HG03060 (cell line): ENCODE data around the gene CD44.
A peak's percentile ranks its signal among the peaks of the same experiment; 100 is the strongest.

Experiments
- ATAC-seq: cut with Tn5 transposase; IDR thresholded peaks from one replicate; pipeline ENCODE4 v1.9.1; 2021; ENCODE audit warnings: low read depth, moderate number of reproducible peaks; ENCODE audit not compliant: unreplicated experiment

Gene CD44

DNA sequence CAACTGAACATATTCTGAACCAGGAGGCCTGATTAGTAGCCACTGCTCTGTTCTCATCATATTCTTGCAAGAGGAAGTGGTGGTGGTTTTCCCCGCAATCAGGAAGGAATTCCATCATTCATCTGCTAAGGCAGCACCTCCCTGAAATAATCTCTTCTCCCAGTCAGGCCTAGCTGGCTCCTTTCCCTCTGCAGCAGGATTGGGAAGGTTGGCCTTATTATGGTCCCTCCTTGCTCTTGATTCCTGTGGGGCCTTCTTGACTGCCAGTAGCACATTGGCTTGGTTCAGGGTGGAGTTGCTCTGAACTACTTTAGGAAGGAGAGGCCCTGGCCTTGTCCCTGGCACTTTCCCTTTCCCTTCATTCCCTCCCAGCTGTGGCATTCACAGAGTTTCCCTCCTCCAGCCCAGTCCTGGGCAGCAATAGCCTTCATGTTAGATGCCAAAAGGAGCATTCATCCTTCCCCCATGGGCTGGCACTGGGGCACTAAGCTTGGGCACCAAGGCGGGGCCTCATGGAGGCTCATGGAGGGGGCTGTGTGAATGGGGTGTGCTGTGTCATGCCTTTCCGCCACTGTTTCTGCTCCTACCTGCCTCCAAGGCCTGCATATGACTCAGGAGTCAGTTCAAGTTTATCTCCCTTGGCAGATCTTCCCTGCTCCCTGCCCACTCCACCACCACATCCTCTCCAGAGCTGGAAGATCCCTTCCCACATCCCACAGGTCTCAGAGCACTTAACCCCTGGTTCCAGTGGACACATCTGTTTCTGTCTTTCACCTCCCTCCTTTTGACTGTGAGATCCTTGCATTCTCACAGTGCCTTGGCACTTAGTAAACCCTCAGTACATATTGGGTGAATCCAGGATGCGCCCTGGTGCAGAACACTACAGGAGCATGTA, 27.6 kb upstream of the CD44 start:
- ATAC-seq, result no peak

DNA sequence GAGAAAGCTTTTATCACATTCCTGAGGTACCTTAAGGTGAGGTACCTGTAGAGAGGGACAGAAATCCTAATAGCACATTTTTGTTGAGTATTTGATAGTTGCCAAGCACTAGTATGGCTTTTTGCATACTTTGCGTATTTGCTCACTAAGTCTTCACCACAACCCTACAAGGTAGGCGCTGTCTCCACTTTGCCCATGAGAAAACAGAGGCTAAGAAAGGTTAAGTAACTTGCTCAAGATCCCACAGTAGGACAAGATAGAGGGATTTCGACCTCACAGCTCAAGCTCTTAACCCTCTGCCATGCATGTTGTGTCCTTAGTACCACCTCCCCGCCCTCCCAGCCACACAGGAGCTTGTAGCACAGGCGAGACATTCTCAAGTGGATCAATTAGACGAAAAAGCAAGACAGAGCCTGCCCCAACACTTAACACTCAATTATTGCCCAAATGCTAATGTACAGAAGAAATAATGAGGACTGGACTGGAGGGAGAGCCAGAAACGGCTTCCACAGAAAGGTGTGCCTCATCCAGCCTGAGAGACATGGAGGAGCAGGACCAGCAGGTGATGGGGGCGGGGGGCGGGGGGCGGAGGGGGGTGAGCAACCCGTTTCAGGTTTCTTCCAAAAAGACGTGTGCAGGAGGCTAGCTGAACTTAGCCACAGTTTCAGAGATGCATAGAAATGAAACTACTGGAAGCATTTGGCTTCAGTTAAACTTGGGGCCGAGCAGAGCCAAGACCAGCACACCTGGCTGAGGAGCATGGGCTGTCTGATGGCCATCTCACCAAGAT, 26.7 kb upstream of the CD44 start:
- no peak for ATAC-seq

DNA sequence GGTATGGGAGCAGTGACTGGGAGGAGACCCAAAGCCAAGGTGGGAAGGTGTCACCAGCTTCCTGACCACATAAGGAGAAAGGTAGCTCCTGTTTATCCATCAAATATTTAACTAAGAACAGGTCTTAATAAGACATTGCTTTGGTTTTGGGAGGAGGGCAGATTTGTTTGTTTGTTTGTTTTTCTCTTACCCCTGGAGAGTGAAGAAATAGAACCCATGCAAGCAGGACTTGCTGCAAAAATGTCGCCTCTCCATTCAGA, 26.2 kb upstream of the CD44 start:
- ATAC-seq, result no peak

DNA sequence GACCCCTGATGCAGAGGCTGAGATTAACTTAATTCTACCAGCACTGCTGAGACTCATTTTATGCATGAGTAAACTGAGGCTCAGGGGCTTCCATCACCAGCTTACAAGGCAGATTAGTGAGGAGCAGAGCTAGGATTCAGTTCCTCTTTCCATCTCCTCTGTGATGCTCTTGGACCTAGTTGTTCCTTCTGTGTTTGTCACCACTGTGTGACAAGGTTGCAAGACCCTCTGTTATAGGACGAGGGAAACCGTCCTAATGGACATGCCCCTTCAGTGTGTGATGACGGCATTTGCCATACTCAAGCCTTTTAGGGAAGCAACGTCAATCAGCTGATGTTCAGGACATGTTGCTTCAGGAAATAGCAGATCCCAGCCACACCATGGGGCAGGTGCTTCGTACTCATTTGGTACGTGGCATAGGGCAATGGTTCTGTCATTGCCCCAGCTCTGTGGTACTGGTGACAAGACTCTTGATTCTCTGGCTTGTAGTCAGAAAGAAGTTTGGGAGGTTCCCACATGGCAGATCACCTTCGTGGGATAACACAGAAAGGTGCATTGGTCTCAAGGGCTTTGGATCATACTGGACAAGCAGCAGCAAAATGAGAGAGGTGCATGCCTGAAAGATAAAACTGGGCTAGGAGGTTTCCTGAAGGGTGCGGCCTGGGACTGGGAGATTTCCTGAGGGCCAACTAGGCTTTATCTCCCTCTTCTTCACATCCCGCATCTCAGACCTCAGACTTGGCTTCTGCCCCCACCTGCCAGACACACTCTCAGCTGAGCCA, 23.9 kb upstream of the CD44 start:
- ATAC-seq, result no peak

DNA sequence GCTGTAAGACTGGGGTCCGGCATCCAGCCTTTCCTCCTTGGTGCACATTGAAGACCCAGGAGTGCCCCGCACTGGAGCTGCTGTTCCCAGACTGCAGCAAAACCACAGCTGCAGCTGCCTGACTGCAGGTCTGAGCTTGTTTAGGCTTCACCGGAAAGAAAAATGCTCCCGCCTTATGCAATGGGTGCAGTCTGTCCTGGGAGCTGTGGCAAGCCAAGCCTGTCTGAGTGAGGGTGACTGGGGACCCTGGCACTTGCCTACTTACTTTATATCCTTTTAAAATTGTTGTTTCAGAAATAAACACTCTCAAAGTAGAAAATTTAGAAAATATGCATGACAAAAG, 23.3 kb upstream of the CD44 start:
- ATAC-seq, result no peak

DNA sequence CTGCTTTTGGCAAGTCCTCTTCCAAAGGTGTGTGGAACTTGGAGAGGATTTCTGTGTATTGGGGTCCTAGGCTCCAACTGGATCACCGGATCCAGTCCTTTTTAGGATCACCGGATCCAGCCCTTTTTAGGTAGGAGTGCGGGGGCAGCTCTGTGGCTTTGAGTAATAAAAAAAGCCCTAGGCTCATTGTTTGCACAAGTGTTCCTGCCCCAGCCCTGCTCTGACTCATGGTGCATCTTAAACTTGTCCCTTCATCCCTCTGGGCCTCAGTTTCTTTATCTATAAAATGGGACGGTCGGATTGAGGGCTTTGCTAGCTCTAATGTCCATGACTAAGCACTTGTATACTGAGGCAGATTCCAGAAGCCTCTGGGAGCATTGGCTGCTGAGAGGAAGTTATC, 22.7 kb upstream of the CD44 start:
- no peak for ATAC-seq

DNA sequence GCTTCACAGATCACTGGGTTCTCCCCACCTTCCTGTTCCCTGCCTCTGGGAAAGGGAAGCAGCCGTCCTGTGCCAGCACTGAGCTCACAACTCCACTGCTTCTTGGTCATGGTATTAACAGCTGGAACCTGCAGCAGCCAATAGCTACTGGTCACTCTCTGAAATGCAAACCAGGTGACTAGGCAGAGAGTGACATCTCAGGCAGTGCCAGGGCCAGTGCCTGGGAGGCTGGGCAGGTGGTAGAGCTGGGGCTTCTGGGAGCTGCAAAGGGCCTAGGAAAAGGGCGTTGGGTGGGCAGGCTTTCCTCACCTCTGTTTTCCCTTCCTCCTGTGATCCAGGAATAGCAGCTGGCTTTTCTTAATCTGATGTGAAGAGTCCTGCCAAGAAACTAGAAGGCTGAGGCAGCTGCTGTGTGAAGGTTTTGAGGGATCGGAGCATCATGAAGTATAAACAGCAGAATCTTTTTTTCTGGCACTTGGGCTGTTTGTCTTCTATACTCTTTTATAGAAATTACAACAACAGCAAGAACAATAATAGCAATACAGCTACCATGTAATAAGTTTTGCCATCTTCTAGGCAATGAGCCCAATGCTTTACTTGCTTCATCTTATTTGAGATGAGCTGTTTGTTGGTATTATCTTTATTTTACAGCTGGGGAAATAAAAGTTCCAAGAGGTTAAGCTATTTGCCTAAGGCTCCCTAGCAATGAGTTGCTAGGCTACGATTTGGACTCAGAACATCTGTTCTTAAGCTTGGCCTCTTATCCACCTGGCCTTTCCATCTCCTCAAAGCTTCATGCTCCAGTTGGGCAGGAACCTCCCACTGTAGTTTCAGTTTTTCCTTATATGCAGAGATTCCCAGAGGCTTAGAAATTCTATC, 22.0 kb upstream of the CD44 start:
- ATAC-seq, result no peak

DNA sequence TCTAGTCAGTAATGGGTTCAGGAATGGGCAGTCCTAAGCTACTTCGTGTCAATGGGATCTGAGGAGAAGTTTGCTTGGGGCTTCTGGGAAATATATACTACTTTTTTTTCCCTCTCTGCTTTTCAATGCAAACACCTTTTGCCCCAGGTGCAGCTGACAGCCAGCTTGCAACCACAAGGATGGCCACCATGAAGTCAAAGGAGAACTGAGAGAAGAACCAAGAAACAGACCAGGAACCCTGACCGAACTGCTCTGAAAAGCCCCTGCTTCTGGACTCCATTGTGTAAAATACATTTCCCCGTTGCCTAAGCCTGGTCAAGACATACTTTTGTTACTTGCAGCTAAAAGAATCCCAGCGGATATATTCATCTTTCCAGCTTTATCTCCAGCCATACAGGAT, 20.1 kb upstream of the CD44 start:
- peak; percentile 56 for ATAC-seq

DNA sequence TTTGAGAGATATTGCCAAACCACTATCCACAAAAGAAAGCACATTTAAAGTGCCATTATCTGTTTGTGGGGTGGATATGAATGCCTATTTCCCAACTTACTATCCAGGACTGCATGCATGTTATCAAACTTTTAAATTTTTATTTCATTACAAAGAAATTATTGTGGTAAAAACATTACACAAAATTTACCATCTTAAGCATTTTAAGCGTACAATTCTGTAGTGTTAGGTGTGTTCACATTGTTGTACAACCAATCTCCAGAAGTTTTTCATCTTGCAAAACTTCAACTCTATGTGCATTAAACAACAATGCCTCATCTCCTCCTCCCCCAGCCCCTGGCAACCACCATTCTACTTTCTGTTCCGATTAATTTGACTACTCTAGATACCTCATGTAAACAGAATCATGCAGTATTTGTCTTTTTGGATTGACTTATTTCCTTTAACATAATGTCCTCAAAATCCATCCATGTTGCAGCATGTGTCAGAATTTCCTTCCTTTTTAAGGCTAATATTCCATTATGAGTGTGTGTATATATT, 17.6 kb upstream of the CD44 start:
- ATAC-seq, result no peak

DNA sequence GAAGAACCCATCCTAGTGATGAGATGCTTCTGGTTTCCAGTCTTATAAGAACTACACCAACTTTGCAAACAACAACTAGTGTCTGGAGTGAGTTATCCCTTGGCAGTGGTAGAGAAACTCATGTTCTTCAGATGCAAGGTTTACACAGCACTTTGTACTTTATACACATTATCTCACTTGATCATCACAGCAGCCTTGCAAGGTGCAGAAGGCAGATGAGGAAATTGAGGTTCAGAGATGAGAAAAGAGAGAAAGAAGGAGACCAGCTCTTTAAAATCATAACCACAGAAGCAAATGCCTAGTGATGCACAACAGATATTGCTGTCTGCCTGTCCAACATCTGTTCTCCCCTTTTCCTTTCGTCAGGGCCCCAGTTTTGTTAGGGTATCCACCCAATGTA, 16.7 kb upstream of the CD44 start:
- ATAC-seq, result no peak

DNA sequence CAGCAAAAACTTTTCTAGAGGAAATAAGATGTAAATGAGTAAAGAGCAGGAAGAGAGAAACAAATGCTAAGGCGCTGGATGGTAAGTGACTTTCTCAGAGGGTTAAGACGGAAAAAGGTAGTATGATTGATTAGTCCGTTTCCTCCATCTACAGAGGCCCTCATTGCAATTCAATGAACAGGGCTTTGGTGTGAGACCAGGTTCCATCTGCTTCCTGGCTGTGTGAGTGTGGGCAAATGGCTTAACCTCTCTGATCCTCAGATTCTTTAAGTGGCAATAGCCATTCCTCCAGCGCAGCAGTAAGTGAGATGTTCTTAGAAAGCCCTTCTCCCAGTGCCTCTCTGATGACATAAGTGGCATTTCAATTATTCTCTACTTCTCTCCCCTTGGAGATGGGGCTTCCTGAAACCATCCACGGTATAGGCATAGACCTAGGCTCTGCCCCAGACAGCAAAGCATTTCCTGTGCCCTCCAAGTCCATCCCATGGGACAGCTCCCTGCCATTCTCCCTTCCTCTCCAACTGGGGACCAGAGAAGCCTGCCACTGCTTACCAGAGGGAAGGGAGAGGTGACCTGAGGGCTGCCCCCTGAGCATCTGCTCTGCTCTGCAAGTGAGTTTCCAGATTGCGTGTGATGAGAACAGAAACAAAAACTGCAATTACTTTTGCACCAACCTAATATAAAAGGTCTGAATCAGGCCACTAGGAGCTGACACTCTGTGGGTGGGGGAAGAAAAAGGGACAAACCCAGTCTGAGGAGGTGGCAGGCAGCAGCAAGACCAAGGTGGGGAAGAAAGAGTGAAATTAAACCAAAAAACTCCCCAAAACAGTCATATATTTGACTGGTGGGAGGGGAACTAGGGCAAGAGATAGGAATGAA, 12.7 kb upstream of the CD44 start:
- peak; percentile 43 for ATAC-seq

DNA sequence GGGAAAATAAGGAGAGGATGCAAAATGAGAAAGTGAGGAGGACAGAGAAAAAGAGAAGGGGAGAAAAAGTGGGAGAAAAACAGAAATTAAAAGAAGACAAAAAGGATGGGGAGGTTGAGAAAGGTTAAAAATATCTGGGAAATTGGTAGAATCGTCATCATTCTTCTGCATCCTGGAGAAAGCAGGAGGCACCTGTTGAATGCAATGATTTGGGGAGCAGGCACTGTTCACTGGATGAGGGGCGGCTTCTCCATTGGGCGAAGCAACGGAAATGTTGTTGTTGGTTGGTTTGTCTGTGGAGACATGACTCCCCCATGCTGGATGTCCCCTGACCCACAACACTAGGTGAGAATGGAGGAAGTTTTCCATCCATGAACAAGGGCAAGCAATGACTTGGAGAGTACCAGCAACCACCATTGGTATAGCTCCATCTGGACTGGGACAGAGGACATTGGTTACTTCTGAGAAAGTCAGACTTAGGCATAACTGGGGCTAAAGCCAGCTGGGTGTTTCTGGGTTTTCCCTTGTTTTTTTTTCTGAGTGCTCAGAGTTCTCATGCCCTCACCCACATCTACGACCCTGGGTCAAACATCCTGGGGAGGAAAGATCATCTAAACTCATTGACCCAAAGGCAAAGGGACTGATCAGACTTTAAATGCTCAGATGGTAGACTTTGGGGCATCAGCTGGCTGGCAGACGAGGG, 11.9 kb upstream of the CD44 start:
- ATAC-seq, result no peak

DNA sequence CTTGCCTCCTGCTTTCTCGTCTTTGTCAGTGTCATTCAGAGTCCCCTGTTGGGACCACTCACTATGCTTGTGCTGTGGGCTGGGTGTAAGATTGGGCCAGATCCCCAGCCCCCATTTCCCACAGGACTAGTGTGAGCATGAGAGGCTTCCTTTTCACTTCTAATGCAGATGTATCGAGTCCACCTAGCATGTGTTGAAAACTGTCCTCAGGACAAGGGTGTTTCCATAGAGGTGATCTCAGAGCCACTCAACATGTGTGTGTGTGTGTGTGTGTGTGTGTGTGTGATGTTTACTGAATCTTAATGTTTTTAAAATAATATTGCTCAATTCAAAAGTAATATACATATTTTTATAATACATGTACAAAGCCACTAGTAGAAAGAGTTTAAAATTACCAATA, 11.4 kb upstream of the CD44 start:
- no peak for ATAC-seq

DNA sequence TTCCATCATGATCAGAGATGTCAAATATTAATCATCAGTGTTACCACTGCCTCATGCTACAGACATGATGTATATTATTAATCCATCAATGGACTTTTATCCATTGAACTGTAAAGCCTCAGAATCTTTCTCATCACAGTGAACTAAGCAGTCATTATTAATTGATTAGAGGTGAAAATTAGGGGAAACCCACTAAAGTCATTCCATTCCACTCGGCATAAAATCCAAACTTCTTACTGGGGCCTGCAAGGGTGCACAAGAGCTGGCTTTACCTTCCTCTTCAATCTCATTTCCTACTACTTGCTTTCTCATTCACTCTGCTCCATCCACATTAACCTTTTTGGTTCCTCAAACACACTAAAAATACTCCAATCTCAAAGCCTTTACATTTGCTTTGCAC, 7.9 kb upstream of the CD44 start:
- ATAC-seq, result no peak

DNA sequence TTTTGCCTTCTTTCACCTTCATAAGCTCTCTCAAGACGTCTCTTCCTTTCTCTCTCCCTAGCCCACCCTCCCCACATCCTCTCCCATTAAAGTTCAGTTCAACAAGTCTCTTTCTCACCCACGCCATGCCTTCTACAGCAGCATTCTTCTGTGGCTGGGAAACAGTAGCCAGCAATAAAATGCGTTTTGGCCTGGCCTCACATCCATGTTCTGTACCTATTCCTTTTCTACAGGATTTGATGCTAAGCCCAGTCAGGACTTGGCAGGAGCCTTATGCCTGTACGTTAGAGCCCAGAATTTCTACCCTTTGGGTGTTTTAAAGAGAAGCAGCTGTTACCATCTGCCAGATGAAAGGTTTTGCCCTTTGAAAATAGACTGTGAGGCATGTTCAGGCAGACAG, 7.1 kb upstream of the CD44 start:
- no peak for ATAC-seq

DNA sequence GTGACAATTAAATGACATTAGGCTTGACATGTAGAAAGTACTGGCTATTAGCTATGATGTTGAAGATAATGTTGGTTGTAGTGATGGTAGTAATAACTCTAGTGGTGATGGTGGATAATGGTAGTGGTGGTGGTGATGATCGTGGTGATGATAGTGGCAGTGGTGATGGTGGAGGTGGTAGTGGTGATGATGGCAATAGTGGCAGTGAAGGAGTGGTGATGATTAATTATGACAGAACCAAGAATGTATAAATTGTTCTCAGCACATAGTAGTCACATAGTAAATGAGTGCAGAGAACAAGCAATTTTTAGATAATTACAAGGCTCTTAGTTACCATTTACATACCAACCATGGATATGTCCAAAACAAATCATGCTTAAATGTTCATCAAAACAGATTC, 5.3 kb upstream of the CD44 start:
- no peak for ATAC-seq

DNA sequence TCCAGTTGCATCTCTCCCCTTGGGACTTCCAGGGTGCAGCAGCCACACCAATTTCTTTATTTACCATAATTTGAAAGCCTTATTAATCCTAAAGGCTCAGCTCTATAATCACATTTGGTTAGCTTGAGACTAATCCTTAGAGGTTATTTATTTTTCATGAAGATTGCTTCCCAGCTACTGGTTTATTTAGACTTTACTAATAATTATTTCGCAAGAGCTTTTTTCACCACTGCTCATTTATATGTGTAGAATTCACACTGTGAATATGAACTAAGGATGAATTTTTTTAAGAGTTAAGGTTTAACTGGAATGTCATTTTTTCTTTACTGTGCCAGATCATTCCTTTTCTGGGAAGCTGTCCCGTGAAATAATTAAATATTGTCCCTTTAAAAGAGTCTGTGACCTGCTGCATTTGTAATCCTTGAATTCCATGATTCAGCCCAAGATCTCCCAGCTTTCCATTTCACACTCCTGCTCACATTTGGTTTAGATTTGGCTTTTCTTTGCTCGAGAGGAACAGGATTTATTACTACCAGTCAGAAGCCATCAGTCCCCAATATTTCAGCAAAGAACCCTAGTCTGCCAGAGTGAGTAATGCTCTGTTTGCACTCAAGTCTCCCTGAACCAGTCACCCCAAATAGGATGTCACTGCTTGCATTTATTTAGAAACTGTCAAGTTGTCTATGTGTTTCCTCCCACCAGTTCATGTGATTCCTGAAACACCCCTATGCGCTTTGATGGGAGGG, 4.4 kb upstream of the CD44 start:
- no peak for ATAC-seq

DNA sequence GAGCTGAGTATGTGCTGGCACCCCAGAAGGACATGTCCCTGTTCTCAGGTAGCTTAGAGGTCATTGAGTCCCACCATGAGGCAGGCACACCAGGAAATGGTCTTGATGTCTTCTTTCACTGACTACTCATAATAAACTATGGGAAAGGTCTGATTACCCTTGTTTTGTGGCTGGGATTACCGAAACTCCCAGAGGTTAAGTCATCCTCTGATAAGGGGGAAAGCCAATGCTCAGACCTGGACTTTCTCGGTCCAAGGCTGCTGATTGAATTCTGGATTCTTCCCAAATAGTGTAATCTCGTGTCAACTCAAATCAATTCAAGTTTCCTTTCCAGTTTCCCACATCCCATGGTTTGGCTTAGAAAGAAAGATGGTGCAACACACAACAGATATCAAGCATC, 3.7 kb upstream of the CD44 start:
- no peak for ATAC-seq
